A673 (cell line): ENCODE measurements around the gene IMPDH2.

ENCODE experiments used
- CTCF ChIP-seq: fragments of 300-800, 200-600 bp; sonication (generic); conservative IDR thresholded peaks from 2 replicates; pipeline ENCODE4 v1.5.1; 2017; ENCODE audit warnings: low read depth, mild to moderate bottlenecking, antibody characterized with exemption, low read length, moderate library complexity, mixed read lengths
- EZH2 ChIP-seq: fragments of 200-600 bp; sonication (generic); IDR thresholded peaks from 2 replicates; pipeline ENCODE4 v1.6.1; 2017; ENCODE audit warnings: borderline replicate concordance, low read depth, mild to moderate bottlenecking, mixed read lengths, antibody characterized with exemption, low read length; ENCODE audit not compliant: poor library complexity, severe bottlenecking

- TF ChIP-seq EZH2 (no peak), CTCF (no peak)
Measured at GRCh38 chr3:49028298-49028672, 913 bp downstream of the IMPDH2 start.
